ENCODE measurements around the gene DNPH1. TPM values are rescaled to one million over a fixed set of nuclear protein-coding genes. Genes with fewer than 3 reads are reported as not detected.

The DNPH1 gene
- total and polyA plus RNA-seq, 4 donors = 32.0 to 135 (median 84.5) TPM

DNA sequence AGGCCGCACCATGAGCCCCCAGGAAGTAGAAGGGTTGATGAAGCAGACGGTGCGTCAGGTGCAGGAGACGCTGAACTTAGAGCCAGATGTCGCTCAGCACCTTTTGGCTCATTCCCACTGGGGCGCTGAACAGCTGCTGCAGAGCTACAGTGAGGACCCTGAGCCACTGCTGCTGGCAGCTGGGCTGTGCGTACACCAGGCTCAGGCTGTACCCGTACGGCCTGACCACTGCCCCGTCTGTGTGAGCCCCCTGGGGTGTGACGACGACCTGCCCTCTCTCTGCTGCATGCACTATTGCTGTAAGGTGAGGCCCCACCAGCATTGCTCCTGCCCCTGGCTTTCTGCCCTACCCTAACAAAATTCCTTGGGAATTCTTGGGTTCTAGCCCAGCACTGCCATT is 13.1 kb downstream of the DNPH1 start:
- H3K27me3 ChIP-seq (ENCODE audit: control insufficient read depth in 3 of 3, insufficient read depth in 3 of 3, low read length in 2 of 3) = no peaks in the 10 kb centered on the region
- H3K4me3 ChIP-seq = no peak overlapping the region
- H3K9ac ChIP-seq (ENCODE audit: insufficient read depth in 1 of 2, low read length in 2 of 2) = no peak overlapping the region
- no peak for TF ChIP-seq CTCF (IDR thresholded peaks at IDR 0.05; ENCODE audit: control extremely low read depth, extremely low read depth)
- no peak for DNase-seq
- H3K9me3 ChIP-seq (ENCODE audit: control insufficient read depth in 4 of 4, insufficient read depth in 3 of 4, low read length in 3 of 4) = no peaks in the 10 kb centered on the region
- peaks cover 5 to 22% (median 9%) of the 10 kb centered on the region in 4 donors for H3K36me3 ChIP-seq (ENCODE audit: control insufficient read depth in 4 of 4, insufficient read depth in 4 of 4, low read length in 4 of 4)
- no peak overlapping the region for H3K27ac ChIP-seq (ENCODE audit: low read depth in 1 of 2, low read length in 1 of 2)
- no peaks in the 10 kb centered on the region for H3K4me1 ChIP-seq (ENCODE audit: control insufficient read depth in 5 of 5, insufficient read depth in 5 of 5, low read length in 5 of 5)
- ATAC-seq (ENCODE audit: insufficient read depth, low FRiP score) = no peak
- 94% methylated on average over 12 of the region's 12 CpGs for WGBS, 2 donors

DNA sequence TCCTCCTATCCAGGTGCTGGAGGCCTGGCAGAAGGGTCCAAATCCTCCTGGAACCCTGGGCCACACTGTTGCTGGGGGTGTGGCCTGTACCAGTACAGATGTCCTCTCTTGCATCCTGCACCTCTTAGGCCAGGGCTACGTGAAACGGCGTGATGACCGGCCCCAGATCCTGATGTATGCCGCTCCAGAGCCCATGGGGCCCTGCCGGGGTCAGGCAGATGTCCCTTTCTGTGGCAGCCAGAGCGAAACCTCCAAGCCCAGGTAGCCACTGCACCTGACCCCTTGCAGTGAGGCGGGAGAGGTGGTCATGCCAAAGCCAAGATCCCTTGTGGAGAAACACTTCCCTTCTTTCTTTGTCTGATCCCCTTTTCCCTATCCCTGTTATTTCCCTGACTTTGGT is 14.2 kb downstream of the DNPH1 start:
- ATAC-seq (ENCODE audit: insufficient read depth, low FRiP score) (no peak), DNase-seq (no peak)
- H3K9me3 ChIP-seq (ENCODE audit: control insufficient read depth in 4 of 4, insufficient read depth in 3 of 4, low read length in 3 of 4) = no peaks in the 10 kb centered on the region
- no peak overlapping the region for H3K27ac ChIP-seq (ENCODE audit: low read depth in 1 of 2, low read length in 1 of 2)
- no peak for TF ChIP-seq CTCF (IDR thresholded peaks at IDR 0.05; ENCODE audit: control extremely low read depth, extremely low read depth)
- WGBS, 2 donors = 97 to 98% methylated on average over 8 of the region's 8 CpGs
- H3K4me3 ChIP-seq = no peak overlapping the region
- H3K4me1 ChIP-seq (ENCODE audit: control insufficient read depth in 5 of 5, insufficient read depth in 5 of 5, low read length in 5 of 5) = no peaks in the 10 kb centered on the region
- no peak overlapping the region for H3K9ac ChIP-seq (ENCODE audit: insufficient read depth in 1 of 2, low read length in 2 of 2)
- H3K36me3 ChIP-seq (ENCODE audit: control insufficient read depth in 4 of 4, insufficient read depth in 4 of 4, low read length in 4 of 4) = peaks cover 5 to 15% (median 6%) of the 10 kb centered on the region in 4 donors
- no peaks in the 10 kb centered on the region for H3K27me3 ChIP-seq (ENCODE audit: control insufficient read depth in 3 of 3, insufficient read depth in 3 of 3, low read length in 2 of 3)

DNA sequence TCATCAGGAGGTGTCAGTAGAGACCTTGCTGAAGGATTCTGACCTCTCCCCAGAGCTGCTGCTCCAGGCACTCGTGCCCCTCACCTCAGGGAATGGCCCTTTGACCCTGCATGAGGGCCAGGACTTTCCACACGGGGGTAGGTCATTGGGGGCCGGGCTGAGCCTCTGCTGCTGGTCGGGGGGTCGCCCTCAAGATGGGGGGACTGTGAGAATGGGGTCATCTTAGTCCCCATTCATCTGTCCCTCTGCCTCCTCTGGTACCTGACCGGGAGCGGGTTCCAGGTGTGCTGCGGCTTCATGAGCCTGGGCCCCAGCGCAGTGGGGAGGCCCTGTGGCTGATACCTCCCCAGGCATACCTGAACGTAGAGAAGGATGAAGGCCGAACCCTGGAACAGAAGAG is 15.8 kb downstream of the DNPH1 start:
- no peak for TF ChIP-seq CTCF (IDR thresholded peaks at IDR 0.05; ENCODE audit: control extremely low read depth, extremely low read depth)
- 92 to 93% methylated on average over 11 of the region's 11 CpGs for WGBS, 2 donors
- Histone ChIP-seq H3K4me1 (ENCODE audit: control insufficient read depth in 5 of 5, insufficient read depth in 5 of 5, low read length in 5 of 5) (no peaks in the 10 kb centered on the region), H3K27ac (ENCODE audit: low read depth in 1 of 2, low read length in 1 of 2) (no peak overlapping the region), H3K9me3 (ENCODE audit: control insufficient read depth in 4 of 4, insufficient read depth in 3 of 4, low read length in 3 of 4) (no peaks in the 10 kb centered on the region), H3K36me3 (ENCODE audit: control insufficient read depth in 4 of 4, insufficient read depth in 4 of 4, low read length in 4 of 4) (peaks cover 5 to 12% (median 5%) of the 10 kb centered on the region in 4 donors), H3K4me3 (no peak overlapping the region), H3K9ac (ENCODE audit: insufficient read depth in 1 of 2, low read length in 2 of 2) (no peak overlapping the region), H3K27me3 (ENCODE audit: control insufficient read depth in 3 of 3, insufficient read depth in 3 of 3, low read length in 2 of 3) (no peaks in the 10 kb centered on the region)
- ATAC-seq (ENCODE audit: insufficient read depth, low FRiP score) (no peak), DNase-seq (no peak)

GRCh38 chr6:43211955-43212354 is 17.3 kb downstream of the DNPH1 start:
- no peaks in the 10 kb centered on the region for H3K4me1 ChIP-seq (ENCODE audit: control insufficient read depth in 5 of 5, insufficient read depth in 5 of 5, low read length in 5 of 5)
- H3K9me3 ChIP-seq (ENCODE audit: control insufficient read depth in 4 of 4, insufficient read depth in 3 of 4, low read length in 3 of 4) = no peaks in the 10 kb centered on the region
- ATAC-seq (ENCODE audit: insufficient read depth, low FRiP score) (no peak), DNase-seq (peak in 1 of 3 donors; percentile 63)
- 68 to 74% methylated on average over 1 of the region's 1 CpG for WGBS, 2 donors
- H3K27ac ChIP-seq (ENCODE audit: low read depth in 1 of 2, low read length in 1 of 2) = no peak overlapping the region
- no peak overlapping the region for H3K9ac ChIP-seq (ENCODE audit: insufficient read depth in 1 of 2, low read length in 2 of 2)
- H3K4me3 ChIP-seq = no peak overlapping the region
- no peak for TF ChIP-seq CTCF (IDR thresholded peaks at IDR 0.05; ENCODE audit: control extremely low read depth, extremely low read depth)
- H3K36me3 ChIP-seq (ENCODE audit: control insufficient read depth in 4 of 4, insufficient read depth in 4 of 4, low read length in 4 of 4) = peaks cover 5 to 10% (median 5%) of the 10 kb centered on the region in 4 donors
- H3K27me3 ChIP-seq (ENCODE audit: control insufficient read depth in 3 of 3, insufficient read depth in 3 of 3, low read length in 2 of 3) = no peaks in the 10 kb centered on the region
